Measurements from ENCODE around the gene MRPL4. TPM values are rescaled to one million over a fixed set of nuclear protein-coding genes. Genes with fewer than 3 reads are reported as not detected.
"Not testable (repeated sequence)": the region's sequence is repeated elsewhere in the genome, so short reads cannot be mapped to it uniquely, and the experiment has no call there.

The MRPL4 gene
- total RNA-seq, 1 donor from 2014 or later, result 32.6 TPM

- no peak for DNase-seq (ENCODE audit: low read depth, low spot score)
These were observed 8.1 kb downstream of the MRPL4 start for GRCh38 chr19:10260141-10260584.

GRCh38 chr19:10262771-10263170, 10.8 kb downstream of the MRPL4 start:
- DNase-seq (ENCODE audit: low read depth, low spot score), result no peak

- DNase-seq (ENCODE audit: low read depth, low spot score), result no peak
These were observed 14.7 kb downstream of the MRPL4 start for GRCh38 chr19:10266706-10267105.

GRCh38 chr19:10268071-10268470, 16.1 kb downstream of the MRPL4 start:
- DNase-seq (ENCODE audit: low read depth, low spot score), result no peak

GRCh38 chr19:10269333-10270179, 17.5 kb downstream of the MRPL4 start:
- DNase-seq (ENCODE audit: low read depth, low spot score), result peak; percentile 79

GRCh38 chr19:10270180-10270615, 18.2 kb downstream of the MRPL4 start:
- no peak for DNase-seq (ENCODE audit: low read depth, low spot score)

- peak; percentile 87 for DNase-seq (ENCODE audit: low read depth, low spot score)
These were observed 18.8 kb downstream of the MRPL4 start, which contains the start of gene ICAM1 for GRCh38 chr19:10270616-10271394. ICAM1 (plus strand) TSS chr19:10271120; CDS start chr19:10271160, 40 bp downstream.

- DNase-seq (ENCODE audit: low read depth, low spot score), result no peak
These were observed 19.6 kb downstream of the MRPL4 start for GRCh38 chr19:10271543-10272086.

GRCh38 chr19:10274589-10274988, 22.6 kb downstream of the MRPL4 start:
- no peak for DNase-seq (ENCODE audit: low read depth, low spot score)

- DNase-seq (ENCODE audit: low read depth, low spot score), result no peak
These were observed 26.0 kb downstream of the MRPL4 start for GRCh38 chr19:10277795-10278589.

- no peak for DNase-seq (ENCODE audit: low read depth, low spot score)
These were observed 26.9 kb downstream of the MRPL4 start for GRCh38 chr19:10278935-10279334.

- DNase-seq (ENCODE audit: low read depth, low spot score), result no peak
These were observed 27.9 kb downstream of the MRPL4 start for GRCh38 chr19:10279737-10280442.

GRCh38 chr19:10282043-10282442, 30.0 kb downstream of the MRPL4 start:
- not testable (repeated sequence) for DNase-seq (ENCODE audit: low read depth, low spot score)

GRCh38 chr19:10283301-10284064, 31.5 kb downstream of the MRPL4 start:
- no peak for DNase-seq (ENCODE audit: low read depth, low spot score)

- DNase-seq (ENCODE audit: low read depth, low spot score), result no peak
These were observed 32.3 kb downstream of the MRPL4 start for GRCh38 chr19:10284065-10284959.

- no peak for DNase-seq (ENCODE audit: low read depth, low spot score)
These were observed 32.9 kb downstream of the MRPL4 start for GRCh38 chr19:10284960-10285278.

GRCh38 chr19:10285393-10285792, 33.4 kb downstream of the MRPL4 start:
- DNase-seq (ENCODE audit: low read depth, low spot score), result no peak

- no peak for DNase-seq (ENCODE audit: low read depth, low spot score)
These were observed 35.1 kb downstream of the MRPL4 start, which contains the start of gene ICAM4 for GRCh38 chr19:10286803-10287737. ICAM4 (plus strand) TSS chr19:10286955; CDS start chr19:10287013, 58 bp downstream.
